ENCODE measurements around the gene BORCS5. TPM values are rescaled to one million over a fixed set of nuclear protein-coding genes. Genes with fewer than 3 reads are reported as not detected.

The BORCS5 gene
- total and polyA plus RNA-seq, 2 donors (not counting 1 experiment from before 2014, with no cell fraction given) = 11.9 to 46.2 TPM

DNA sequence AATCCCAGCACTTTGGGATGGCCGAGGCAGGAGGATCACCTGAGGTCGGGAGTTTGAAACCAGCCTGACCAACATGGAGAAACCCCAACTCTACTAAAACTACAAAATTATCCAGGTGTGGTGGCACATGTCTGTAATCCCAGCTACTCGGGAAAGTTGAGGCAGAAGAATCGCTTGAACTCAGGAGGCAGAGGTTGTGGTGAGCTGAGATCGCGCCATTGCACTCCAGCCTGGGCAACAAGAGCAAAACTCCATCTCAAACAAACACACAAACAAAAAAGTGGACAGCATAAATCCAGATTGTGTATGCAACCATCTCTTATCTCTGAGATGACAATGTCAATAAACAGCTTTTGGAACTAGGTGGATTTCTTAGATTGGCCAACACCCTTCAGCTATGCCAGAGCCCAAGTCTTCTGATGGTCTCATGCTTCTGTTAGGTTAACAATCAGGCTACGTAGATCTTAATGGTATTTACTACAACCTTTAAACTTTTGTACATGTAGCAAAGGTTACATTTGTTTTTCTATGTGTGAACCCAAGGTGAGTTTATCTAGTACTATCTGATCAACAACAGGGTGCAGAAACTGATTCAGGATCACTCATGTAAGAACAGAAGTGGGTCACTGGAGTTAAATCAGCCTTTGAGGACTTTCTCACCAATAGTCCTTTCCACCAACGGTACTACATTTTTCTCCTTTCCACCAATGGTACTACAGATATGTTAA lies 132.1 kb downstream of the BORCS5 start:
- H3K9ac ChIP-seq (ENCODE audit: low read length) = no peak overlapping the region
- no peaks in the 10 kb centered on the region for H3K36me3 ChIP-seq (replicated peaks in 1 of 2; ENCODE audit: control extremely low read depth in 1 of 2, control insufficient read depth in 1 of 2, extremely low read depth in 1 of 2, insufficient read depth in 2 of 2, low read length in 1 of 2)
- H3K4me2 ChIP-seq (replicated peaks; ENCODE audit: low read depth, low read length, poor library complexity, severe bottlenecking) = no peak overlapping the region
- no peaks in the 10 kb centered on the region for H3K27me3 ChIP-seq (replicated peaks in 1 of 4; ENCODE audit: control extremely low read depth in 1 of 4, control insufficient read depth in 3 of 4, insufficient read depth in 4 of 4, low read length in 3 of 4)
- WGBS (ENCODE audit: insufficient coverage) = 96% methylated on average over 4 of the region's 8 CpGs
- no peaks in the 10 kb centered on the region for H3K79me2 ChIP-seq (ENCODE audit: control insufficient read depth, insufficient read depth, low read length)
- intact Hi-C loops (cut with micrococcal nuclease) = no loop called here
- no peaks in the 10 kb centered on the region for H3K9me3 Mint-ChIP-seq (ENCODE audit: insufficient read depth)
- no peaks in the 10 kb centered on the region for H4K20me1 ChIP-seq (ENCODE audit: control insufficient read depth, insufficient read depth, low read length, poor library complexity, severe bottlenecking)
- no peak overlapping the region for H3K4me3 Mint-ChIP-seq
- H3K27ac ChIP-seq (ENCODE audit: low read length in 2 of 2) = no peak overlapping the region
- peaks cover 8% of the 10 kb centered on the region for H3K4me1 Mint-ChIP-seq
- H2AFZ ChIP-seq (ENCODE audit: insufficient read depth, low read depth, low read length, poor library complexity, severe bottlenecking) = no peak overlapping the region
- TF ChIP-seq, protein P1, sequence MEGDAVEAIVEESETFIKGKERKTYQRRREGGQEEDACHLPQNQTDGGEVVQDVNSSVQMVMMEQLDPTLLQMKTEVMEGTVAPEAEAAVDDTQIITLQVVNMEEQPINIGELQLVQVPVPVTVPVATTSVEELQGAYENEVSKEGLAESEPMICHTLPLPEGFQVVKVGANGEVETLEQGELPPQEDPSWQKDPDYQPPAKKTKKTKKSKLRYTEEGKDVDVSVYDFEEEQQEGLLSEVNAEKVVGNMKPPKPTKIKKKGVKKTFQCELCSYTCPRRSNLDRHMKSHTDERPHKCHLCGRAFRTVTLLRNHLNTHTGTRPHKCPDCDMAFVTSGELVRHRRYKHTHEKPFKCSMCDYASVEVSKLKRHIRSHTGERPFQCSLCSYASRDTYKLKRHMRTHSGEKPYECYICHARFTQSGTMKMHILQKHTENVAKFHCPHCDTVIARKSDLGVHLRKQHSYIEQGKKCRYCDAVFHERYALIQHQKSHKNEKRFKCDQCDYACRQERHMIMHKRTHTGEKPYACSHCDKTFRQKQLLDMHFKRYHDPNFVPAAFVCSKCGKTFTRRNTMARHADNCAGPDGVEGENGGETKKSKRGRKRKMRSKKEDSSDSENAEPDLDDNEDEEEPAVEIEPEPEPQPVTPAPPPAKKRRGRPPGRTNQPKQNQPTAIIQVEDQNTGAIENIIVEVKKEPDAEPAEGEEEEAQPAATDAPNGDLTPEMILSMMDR (IDR thresholded peaks at IDR 0.05) = no peak
- TF ChIP-seq EZH2 (IDR thresholded peaks at IDR 0.05; ENCODE audit: borderline replicate concordance, insufficient read depth, low read depth, low read length, poor library complexity, severe bottlenecking) = no peak
- no peaks in the 10 kb centered on the region for H3K9me3 ChIP-seq (ENCODE audit: control extremely low read depth in 1 of 3, control insufficient read depth in 2 of 3, insufficient read depth in 1 of 3, low read length in 2 of 3)
- no peak overlapping the region for H3K27ac Mint-ChIP-seq
- H3K27me3 Mint-ChIP-seq = no peaks in the 10 kb centered on the region
- no peak for ATAC-seq (ENCODE audit: low read depth)
- no peak for DNase-seq
- POLR2A ChIA-PET = no interaction called here
- CTCF ChIA-PET = no interaction called here
- no peaks in the 10 kb centered on the region for H3K4me1 ChIP-seq (ENCODE audit: control insufficient read depth in 2 of 2, insufficient read depth in 2 of 2, low read length in 2 of 2)
- H3K4me3 ChIP-seq (ENCODE audit: control extremely low read depth in 1 of 5, extremely low read depth in 1 of 5, insufficient read depth in 1 of 5, low read depth in 2 of 5, low read length in 4 of 5) = no peak overlapping the region

DNA sequence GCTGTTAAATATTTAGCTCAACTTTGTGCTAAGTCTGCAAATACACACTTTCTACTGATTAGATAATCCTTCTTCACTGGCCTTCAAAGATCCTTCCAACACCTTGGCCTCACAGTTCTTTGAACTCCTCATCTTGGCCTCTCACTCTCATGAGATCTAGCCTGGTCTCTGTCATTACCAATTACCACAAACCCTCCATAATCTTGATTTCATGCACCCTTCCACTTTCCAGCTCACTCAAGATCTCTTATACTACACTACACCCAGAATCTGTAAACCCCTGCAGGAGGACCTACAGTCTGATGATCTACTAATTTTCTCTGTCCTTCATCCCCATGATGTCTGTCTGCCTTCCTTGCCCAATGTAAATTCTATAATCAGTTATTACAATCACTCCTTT lies 134.7 kb downstream of the BORCS5 start:
- Mint-ChIP-seq H3K27ac (no peak overlapping the region), H3K9me3 (ENCODE audit: insufficient read depth) (no peaks in the 10 kb centered on the region), H3K4me1 (peaks cover 3% of the 10 kb centered on the region), H3K4me3 (no peak overlapping the region), H3K27me3 (no peaks in the 10 kb centered on the region)
- H3K4me3 ChIP-seq (ENCODE audit: control extremely low read depth in 1 of 5, extremely low read depth in 1 of 5, insufficient read depth in 1 of 5, low read depth in 2 of 5, low read length in 4 of 5) = no peak overlapping the region
- TF ChIP-seq, protein P1 (IDR thresholded peaks at IDR 0.05) = no peak
- no peak for TF ChIP-seq EZH2 (IDR thresholded peaks at IDR 0.05; ENCODE audit: borderline replicate concordance, insufficient read depth, low read depth, low read length, poor library complexity, severe bottlenecking)
- H4K20me1 ChIP-seq (ENCODE audit: control insufficient read depth, insufficient read depth, low read length, poor library complexity, severe bottlenecking) = no peaks in the 10 kb centered on the region
- H3K79me2 ChIP-seq (ENCODE audit: control insufficient read depth, insufficient read depth, low read length) = no peaks in the 10 kb centered on the region
- intact Hi-C loops (cut with micrococcal nuclease) = no loop called here
- no peak overlapping the region for H3K9ac ChIP-seq (ENCODE audit: low read length)
- DNase-seq (no peak), ATAC-seq (ENCODE audit: low read depth) (no peak)
- no peak overlapping the region for H2AFZ ChIP-seq (ENCODE audit: insufficient read depth, low read depth, low read length, poor library complexity, severe bottlenecking)
- no peak overlapping the region for H3K27ac ChIP-seq (ENCODE audit: low read length in 2 of 2)
- no peaks in the 10 kb centered on the region for H3K27me3 ChIP-seq (replicated peaks in 1 of 4; ENCODE audit: control extremely low read depth in 1 of 4, control insufficient read depth in 3 of 4, insufficient read depth in 4 of 4, low read length in 3 of 4)
- no peaks in the 10 kb centered on the region for H3K4me1 ChIP-seq (ENCODE audit: control insufficient read depth in 2 of 2, insufficient read depth in 2 of 2, low read length in 2 of 2)
- H3K9me3 ChIP-seq (ENCODE audit: control extremely low read depth in 1 of 3, control insufficient read depth in 2 of 3, insufficient read depth in 1 of 3, low read length in 2 of 3) = no peaks in the 10 kb centered on the region
- ChIA-PET POLR2A (no interaction called here), CTCF (no interaction called here)
- H3K36me3 ChIP-seq (replicated peaks in 1 of 2; ENCODE audit: control extremely low read depth in 1 of 2, control insufficient read depth in 1 of 2, extremely low read depth in 1 of 2, insufficient read depth in 2 of 2, low read length in 1 of 2) = no peaks in the 10 kb centered on the region
- H3K4me2 ChIP-seq (replicated peaks; ENCODE audit: low read depth, low read length, poor library complexity, severe bottlenecking) = no peak overlapping the region
